OCI-LY3 (cell line): Measurements from ENCODE around the gene YAP1.

Experiments
- H2AFZ ChIP-seq: fragments of 200-600, 300-600 bp; shearing (Covaris generic); 2 replicates; pipeline ENCODE4 v1.6.0; 2014; ENCODE audit warnings: antibody characterized with exemption, low read depth, low read length
- H3K27ac ChIP-seq: fragments of 200-600, 300-600 bp; sonication (generic); 2 replicates; pipeline ENCODE4 v1.5.1; 2014; ENCODE audit warnings: mild to moderate bottlenecking, low read length, moderate library complexity, mixed read lengths
- H3K27me3 ChIP-seq: fragments of 200-600, 300-600 bp; sonication (generic); 2 replicates; pipeline ENCODE4 v1.6.1; 2014; ENCODE audit warnings: low read depth, low read length, mixed read lengths
- H3K36me3 ChIP-seq: fragments of 200-600, 300-600 bp; sonication (generic); replicated peaks from 2 replicates; pipeline ENCODE3; 2014; ENCODE audit warnings: low read depth, low read length, mixed read lengths
- H3K4me1 ChIP-seq: fragments of 300-600, 200-600 bp; sonication (generic); 2 replicates; pipeline ENCODE4 v1.6.1; 2014; ENCODE audit warnings: low read length, mixed read lengths
- H3K4me2 ChIP-seq: fragments of 200-600, 300-600 bp; sonication (generic); 2 replicates; pipeline ENCODE4 v1.6.1; 2014; ENCODE audit warnings: low read length, mixed read lengths
- H3K4me3 ChIP-seq: fragments of 300-600, 200-600 bp; sonication (generic); 2 replicates; pipeline ENCODE4 v1.5.1; 2014; ENCODE audit warnings: antibody characterized with exemption, mild to moderate bottlenecking, low read length, moderate library complexity
- H3K79me2 ChIP-seq: fragments of 300-600, 200-600 bp; shearing (Covaris generic); 2 replicates; pipeline ENCODE4 v1.6.1; 2014; ENCODE audit warnings: mild to moderate bottlenecking, low read length, mixed read lengths
- H3K9ac ChIP-seq: fragments of 300-600, 200-600 bp; shearing (Covaris generic); 2 replicates; pipeline ENCODE4 v1.6.0; 2014; ENCODE audit warnings: mild to moderate bottlenecking, low read length, moderate library complexity
- H3K9me3 ChIP-seq: fragments of 200-600, 300-600 bp; shearing (Covaris generic); 2 replicates; pipeline ENCODE4 v1.6.1; 2014; ENCODE audit warnings: low read length, mixed read lengths; ENCODE audit not compliant: insufficient read depth
- H4K20me1 ChIP-seq: fragments of 200-600, 300-600 bp; sonication (generic); 2 replicates; pipeline ENCODE4 v1.6.1; 2016; ENCODE audit warnings: low read length, mixed read lengths; ENCODE audit not compliant: insufficient read depth
- CTCF ChIP-seq: fragments of 200-600, 300-600 bp; sonication (generic); IDR thresholded peaks from 2 replicates; pipeline ENCODE4 v1.5.1; 2014; ENCODE audit warnings: antibody characterized with exemption, low read length, low read depth
- EZH2phosphoT487 ChIP-seq: fragments of 200-600 bp; shearing (Covaris generic); IDR thresholded peaks from 2 replicates; pipeline ENCODE4 v1.6.1; 2018; ENCODE audit warnings: antibody characterized with exemption, mixed run types, low read depth

The YAP1 gene

GRCh38 chr11:102220728-102221467 is 110.7 kb downstream of the YAP1 start:
- H3K27ac ChIP-seq = no peak overlapping the region
- no peaks in the 10 kb centered on the region for H3K27me3 ChIP-seq
- H3K9ac ChIP-seq = no peak overlapping the region
- H3K4me1 ChIP-seq = no peaks in the 10 kb centered on the region
- H2AFZ ChIP-seq = no peak overlapping the region
- H3K36me3 ChIP-seq = no peaks in the 10 kb centered on the region
- no peaks in the 10 kb centered on the region for H3K79me2 ChIP-seq
- no peak for TF ChIP-seq CTCF
- TF ChIP-seq EZH2phosphoT487 = no peak
- H3K4me2 ChIP-seq = no peak overlapping the region
- no peaks in the 10 kb centered on the region for H4K20me1 ChIP-seq
- H3K4me3 ChIP-seq = no peak overlapping the region
- no peaks in the 10 kb centered on the region for H3K9me3 ChIP-seq

- Histone ChIP-seq H3K9ac (no peak overlapping the region), H3K36me3 (no peaks in the 10 kb centered on the region), H3K4me3 (no peak overlapping the region), H3K4me2 (no peak overlapping the region), H3K27ac (no peak overlapping the region), H4K20me1 (no peaks in the 10 kb centered on the region), H3K9me3 (no peaks in the 10 kb centered on the region), H2AFZ (0 out of 2 replicates have a peak overlapping the region, but pooled peaks have one; percentile 21), H3K4me1 (no peaks in the 10 kb centered on the region), H3K27me3 (no peaks in the 10 kb centered on the region), H3K79me2 (no peaks in the 10 kb centered on the region)
- no peak for TF ChIP-seq CTCF
- TF ChIP-seq EZH2phosphoT487 = no peak
Measured at GRCh38 chr11:102223859-102224258, 113.6 kb downstream of the YAP1 start.

- no peak overlapping the region for H2AFZ ChIP-seq
- no peaks in the 10 kb centered on the region for H3K79me2 ChIP-seq
- H3K9ac ChIP-seq = no peak overlapping the region
- H3K9me3 ChIP-seq = no peaks in the 10 kb centered on the region
- no peaks in the 10 kb centered on the region for H4K20me1 ChIP-seq
- H3K27me3 ChIP-seq = no peaks in the 10 kb centered on the region
- H3K27ac ChIP-seq = no peak overlapping the region
- no peak overlapping the region for H3K4me2 ChIP-seq
- H3K4me3 ChIP-seq = no peak overlapping the region
- TF ChIP-seq EZH2phosphoT487 = no peak
- no peak for TF ChIP-seq CTCF
- no peaks in the 10 kb centered on the region for H3K36me3 ChIP-seq
- H3K4me1 ChIP-seq = no peaks in the 10 kb centered on the region
Measured at GRCh38 chr11:102225689-102226568, 115.7 kb downstream of the YAP1 start.
